DND-41 (cell line): Measurements from ENCODE around the gene IL1B.

Source experiments
- EZH2 ChIP-seq: IDR thresholded peaks from 3 replicates; pipeline ENCODE4 v1.6.1; 2012; ENCODE audit warnings: borderline replicate concordance, low read depth, mild to moderate bottlenecking, moderate library complexity, low read length, inconsistent platforms; ENCODE audit not compliant: severe bottlenecking
- TF ChIP-seq, protein P1 (sequence below): IDR thresholded peaks from 2 replicates; pipeline ENCODE4 v1.5.1; 2012; ENCODE audit warnings: borderline replicate concordance, low read length, moderate library complexity, mild to moderate bottlenecking; ENCODE audit not compliant: poor library complexity, severe bottlenecking; ENCODE audit errors: extremely low read depth

DNA sequence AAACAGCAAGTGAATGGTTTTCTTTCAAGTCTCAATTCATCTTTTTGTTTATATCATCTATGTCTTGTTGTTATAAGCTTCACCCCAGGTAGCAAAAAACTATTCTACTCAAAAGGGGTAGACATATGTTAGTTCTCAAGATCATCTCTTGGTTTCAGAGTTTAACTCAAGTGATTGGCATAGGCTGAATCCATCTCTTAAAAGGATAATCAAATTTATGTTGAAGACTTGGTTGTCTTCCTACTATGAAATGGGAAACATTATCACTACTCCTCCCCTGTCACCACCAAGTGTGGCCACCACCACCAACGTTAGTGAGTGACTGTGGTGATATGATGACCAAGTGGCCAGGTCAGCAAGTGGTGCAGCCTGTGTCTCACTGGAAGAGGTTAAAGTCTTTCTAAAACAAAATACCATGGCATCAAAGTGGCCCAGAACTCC, 1.5 kb downstream of the IL1B start:
- TF ChIP-seq, protein P1, sequence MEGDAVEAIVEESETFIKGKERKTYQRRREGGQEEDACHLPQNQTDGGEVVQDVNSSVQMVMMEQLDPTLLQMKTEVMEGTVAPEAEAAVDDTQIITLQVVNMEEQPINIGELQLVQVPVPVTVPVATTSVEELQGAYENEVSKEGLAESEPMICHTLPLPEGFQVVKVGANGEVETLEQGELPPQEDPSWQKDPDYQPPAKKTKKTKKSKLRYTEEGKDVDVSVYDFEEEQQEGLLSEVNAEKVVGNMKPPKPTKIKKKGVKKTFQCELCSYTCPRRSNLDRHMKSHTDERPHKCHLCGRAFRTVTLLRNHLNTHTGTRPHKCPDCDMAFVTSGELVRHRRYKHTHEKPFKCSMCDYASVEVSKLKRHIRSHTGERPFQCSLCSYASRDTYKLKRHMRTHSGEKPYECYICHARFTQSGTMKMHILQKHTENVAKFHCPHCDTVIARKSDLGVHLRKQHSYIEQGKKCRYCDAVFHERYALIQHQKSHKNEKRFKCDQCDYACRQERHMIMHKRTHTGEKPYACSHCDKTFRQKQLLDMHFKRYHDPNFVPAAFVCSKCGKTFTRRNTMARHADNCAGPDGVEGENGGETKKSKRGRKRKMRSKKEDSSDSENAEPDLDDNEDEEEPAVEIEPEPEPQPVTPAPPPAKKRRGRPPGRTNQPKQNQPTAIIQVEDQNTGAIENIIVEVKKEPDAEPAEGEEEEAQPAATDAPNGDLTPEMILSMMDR: no peak
- no peak for TF ChIP-seq EZH2
